ENCODE results near the gene WRAP53.

The WRAP53 gene

GRCh38 chr17:7684851-7685532 lies 3.3 kb upstream of the WRAP53 start:
- DNase-seq: no peak

GRCh38 chr17:7685533-7686221 lies 2.6 kb upstream of the WRAP53 start:
- DNase-seq: peak; percentile 91

- peak; percentile 85 for DNase-seq
Measured at GRCh38 chr17:7686222-7687071, 1.8 kb upstream of the WRAP53 start.

- DNase-seq: peak; percentile 93
Measured at GRCh38 chr17:7687072-7687907, 987 bp upstream of the WRAP53 start, which contains the start of gene TP53. TP53 (minus strand) TSS chr17:7687490; CDS start chr17:7676594, 10,896 bp downstream.

- DNase-seq: no peak
Measured at GRCh38 chr17:7688808-7689316, 585 bp downstream of the WRAP53 start.

- DNase-seq: no peak
Measured at GRCh38 chr17:7695586-7695985, 7.3 kb downstream of the WRAP53 start.

GRCh38 chr17:7697828-7698588 lies 9.7 kb downstream of the WRAP53 start:
- no peak for DNase-seq

- DNase-seq: no peak
Measured at GRCh38 chr17:7700510-7700909, 12.2 kb downstream of the WRAP53 start.

- DNase-seq: no peak
Measured at GRCh38 chr17:7701681-7702080, 13.4 kb downstream of the WRAP53 start.

- DNase-seq: no peak
Measured at GRCh38 chr17:7702776-7703175, 14.5 kb downstream of the WRAP53 start.

- no peak for DNase-seq
Measured at GRCh38 chr17:7703584-7704479, 15.6 kb downstream of the WRAP53 start.

- no peak for DNase-seq
Measured at GRCh38 chr17:7704601-7705268, 16.5 kb downstream of the WRAP53 start, which contains the start of gene EFNB3. EFNB3 (plus strand) TSS chr17:7705202; CDS start chr17:7705599, 397 bp downstream.

GRCh38 chr17:7705269-7706255 lies 17.3 kb downstream of the WRAP53 start:
- no peak for DNase-seq

GRCh38 chr17:7706631-7707354 lies 18.5 kb downstream of the WRAP53 start:
- no peak for DNase-seq

- no peak for DNase-seq
Measured at GRCh38 chr17:7707446-7707845, 19.2 kb downstream of the WRAP53 start.

- no peak for DNase-seq
Measured at GRCh38 chr17:7707858-7708750, 19.8 kb downstream of the WRAP53 start.

- DNase-seq: no peak
Measured at GRCh38 chr17:7709031-7709430, 20.8 kb downstream of the WRAP53 start.
